ENCODE data around the gene FXYD2.

FXYD2 gene

GRCh38 chr11:117835576-117835975, 11.0 kb upstream of the FXYD2 start:
- no peak for DNase-seq (ENCODE audit: low read depth)

GRCh38 chr11:117834838-117835443, 10.4 kb upstream of the FXYD2 start:
- DNase-seq (ENCODE audit: low read depth): no peak

GRCh38 chr11:117834068-117834810, 9.7 kb upstream of the FXYD2 start:
- DNase-seq (ENCODE audit: low read depth): no peak

GRCh38 chr11:117833401-117833891, 8.9 kb upstream of the FXYD2 start:
- no peak for DNase-seq (ENCODE audit: low read depth)

- no peak for DNase-seq (ENCODE audit: low read depth)
These were observed 8.0 kb upstream of the FXYD2 start for GRCh38 chr11:117832511-117832910.

- DNase-seq (ENCODE audit: low read depth): no peak
These were observed 7.3 kb upstream of the FXYD2 start for GRCh38 chr11:117831661-117832415.

DNA sequence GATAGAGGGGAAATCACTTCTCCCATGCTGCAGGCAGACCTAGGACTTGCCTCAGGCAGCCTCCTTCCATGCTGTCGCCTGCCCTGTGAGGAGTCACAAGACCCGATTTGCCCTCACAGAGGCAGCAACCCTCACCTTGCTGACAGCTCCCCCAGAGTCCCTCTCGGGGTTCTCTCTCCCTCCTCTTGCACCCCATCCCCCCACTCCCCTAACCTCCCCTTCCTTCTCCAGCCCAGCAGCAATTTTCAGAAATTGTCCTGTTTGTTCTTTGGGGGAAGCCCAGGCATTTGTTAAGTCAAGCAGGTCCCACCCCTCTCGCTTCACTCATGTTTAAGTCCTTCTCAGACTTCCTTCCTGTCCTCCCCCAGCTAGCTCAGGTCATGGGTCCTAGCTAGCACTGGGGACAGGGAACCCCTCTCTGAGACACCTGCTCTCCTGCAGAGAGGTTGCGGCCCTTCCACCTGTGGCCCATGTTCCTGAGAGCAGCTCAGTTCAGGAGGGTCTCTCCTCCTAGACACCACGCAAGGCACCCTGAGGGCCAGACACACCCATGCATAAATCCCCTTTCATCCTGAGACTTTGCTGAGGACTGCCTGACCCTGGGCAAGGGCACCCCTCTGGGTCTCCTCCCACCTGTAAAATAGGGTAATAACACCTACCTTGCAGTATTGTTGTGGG, 6.3 kb upstream of the FXYD2 start:
- DNase-seq (ENCODE audit: low read depth): no peak

DNA sequence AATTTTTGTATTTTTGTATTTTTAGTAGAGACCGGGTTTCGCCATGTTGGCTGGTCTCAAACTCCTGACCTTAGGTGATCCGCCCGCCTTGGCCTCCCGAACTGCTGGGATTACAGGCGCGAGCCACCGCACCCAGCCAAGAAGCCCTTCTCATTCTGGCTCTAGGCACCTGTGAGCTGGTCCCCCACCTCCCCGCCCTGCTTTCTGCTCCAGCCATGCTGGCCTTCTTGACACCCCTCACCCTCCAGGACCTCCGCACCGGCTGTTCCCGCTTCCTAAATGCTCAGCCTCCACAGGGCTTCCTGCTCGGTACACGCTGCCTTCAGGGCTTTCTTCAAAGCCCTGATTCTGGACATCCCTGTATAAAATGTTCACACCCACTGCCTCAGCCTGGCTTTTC, 5.5 kb upstream of the FXYD2 start:
- DNase-seq (ENCODE audit: low read depth): no peak

DNA sequence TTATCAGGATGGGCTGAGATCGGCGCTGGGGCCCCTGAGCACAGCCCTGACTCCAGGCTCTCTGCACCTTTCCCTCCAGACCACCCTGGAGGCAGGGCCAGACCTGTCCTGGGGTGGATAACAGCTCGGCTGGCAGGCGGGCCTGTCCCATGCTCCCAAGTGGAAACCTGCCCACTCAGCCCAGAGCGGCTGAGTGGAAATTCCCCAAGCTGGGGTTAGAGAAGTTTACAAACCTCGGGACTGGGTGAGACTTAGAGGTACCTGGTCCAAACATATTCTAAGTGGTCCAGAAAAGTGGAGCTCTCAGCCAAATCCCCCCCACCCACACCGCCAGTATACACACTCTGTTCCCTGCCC, 4.8 kb upstream of the FXYD2 start:
- DNase-seq (ENCODE audit: low read depth): no peak

DNA sequence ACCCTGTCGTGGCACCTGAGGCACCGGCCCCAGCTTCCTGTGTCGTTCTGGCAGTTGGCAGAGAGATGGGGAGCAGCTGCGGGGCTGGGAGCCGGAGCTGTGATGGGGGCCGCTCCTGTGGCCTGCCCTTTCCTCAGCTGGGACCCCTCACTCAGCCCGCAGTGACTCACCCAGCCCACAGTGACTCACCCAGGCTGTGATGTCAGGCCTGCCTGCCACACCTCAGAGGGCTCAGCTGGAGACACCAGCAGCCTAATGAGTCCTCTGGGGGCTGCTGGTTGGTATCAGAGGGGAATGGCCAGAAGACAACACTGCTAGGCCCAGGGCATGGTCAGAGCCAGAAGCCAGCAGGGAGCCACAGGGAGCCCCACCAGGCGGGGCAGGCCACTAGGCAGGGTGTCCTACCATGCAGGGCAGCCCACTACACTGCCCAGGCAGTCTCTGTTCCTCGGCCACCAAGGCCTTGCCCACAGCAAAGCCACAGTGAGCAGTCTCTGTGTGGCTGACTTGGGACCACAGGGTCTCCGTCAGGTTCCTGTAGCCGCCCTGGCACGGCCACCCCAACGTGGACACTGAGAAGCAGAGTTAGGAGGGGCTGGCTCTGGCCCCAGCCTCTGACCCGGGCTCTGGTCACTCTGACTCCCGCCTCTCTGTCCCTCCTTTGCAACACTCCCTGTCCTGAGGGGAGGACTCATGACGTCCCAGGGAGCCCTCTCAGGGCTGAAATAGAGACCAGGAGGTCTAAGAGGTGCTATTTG, 4.2 kb upstream of the FXYD2 start:
- no peak for DNase-seq (ENCODE audit: low read depth)

DNA sequence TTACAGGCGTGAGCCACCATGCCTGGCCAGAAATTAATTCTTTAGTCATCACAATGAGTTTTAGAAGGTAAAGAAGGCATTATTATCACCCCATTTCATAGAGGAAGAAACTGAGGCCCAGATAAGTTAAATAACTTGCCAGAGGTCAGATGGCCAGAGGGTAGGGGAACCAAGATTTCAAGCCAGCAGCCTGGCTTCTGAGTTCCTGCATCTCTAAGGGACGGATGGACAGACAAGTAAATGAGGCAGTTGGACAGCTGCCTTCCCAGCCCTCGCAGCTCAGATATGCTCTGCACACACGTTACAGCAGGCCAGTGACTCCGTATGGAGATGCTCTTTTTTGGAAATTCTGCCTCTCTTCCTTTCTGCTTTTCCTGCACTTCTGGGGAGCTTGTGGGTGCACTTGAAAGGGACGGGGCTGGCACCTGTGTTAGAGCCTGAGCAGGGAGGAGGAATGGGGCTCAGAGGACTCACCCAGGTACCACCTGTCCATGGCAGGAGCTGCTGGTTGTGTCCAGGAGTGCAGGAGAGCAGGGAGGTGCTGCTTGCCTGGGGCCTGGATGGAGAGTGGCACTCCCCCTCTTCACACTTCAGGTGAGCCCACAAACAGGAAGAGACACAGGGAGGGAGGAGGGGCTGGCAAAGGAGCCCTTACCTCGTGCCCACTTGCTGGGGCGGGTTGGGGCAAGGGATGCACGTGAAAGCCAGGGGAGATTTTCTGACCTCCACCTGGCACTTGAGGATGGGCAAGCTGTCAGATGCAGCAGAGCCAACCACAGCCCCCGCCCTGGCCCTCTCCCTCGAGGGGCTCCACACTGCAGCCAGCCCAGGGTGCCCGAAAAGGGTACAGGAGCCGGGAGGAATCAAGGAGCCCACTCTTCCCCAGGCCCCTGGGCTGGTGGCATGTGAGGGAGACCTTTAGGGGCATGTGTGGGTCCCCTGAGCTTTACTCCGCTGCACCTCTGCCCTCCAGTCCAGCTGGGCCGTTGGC, 3.3 kb upstream of the FXYD2 start:
- no peak for DNase-seq (ENCODE audit: low read depth)

GRCh38 chr11:117826832-117827231, 2.3 kb upstream of the FXYD2 start:
- DNase-seq (ENCODE audit: low read depth): no peak

GRCh38 chr11:117826190-117826570, 1.6 kb upstream of the FXYD2 start:
- no peak for DNase-seq (ENCODE audit: low read depth)

DNA sequence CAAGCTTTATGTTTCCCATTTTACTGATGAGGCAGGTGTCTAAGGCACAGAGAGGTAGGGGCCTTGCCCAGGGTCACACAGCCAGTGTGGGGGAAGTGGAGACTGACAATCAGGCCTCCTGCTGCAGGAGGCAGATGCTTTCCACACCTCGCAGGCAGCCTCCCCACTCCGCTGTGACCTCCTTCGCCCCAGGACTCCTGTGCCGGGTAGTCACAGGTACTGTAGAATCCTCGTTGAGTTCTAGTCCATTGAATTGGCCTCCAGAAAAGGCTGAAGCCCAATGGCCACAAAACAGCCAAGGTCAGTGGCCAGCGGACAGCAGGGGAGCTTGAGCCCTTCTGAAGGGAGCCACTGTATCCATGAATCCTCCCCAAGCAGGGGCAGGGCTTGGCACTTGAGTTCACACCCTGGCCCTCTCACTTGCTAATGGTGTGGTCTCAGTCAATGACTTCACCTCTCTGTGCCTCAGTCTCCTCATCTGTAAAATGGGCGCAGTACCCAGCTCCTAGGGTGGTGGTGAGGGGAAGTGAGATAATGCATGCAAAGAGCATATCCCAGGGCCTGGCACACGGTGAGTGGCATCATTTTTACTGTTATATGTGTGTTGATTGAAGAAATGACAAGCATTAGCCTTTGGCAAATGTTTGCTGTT, 1.1 kb upstream of the FXYD2 start:
- no peak for DNase-seq (ENCODE audit: low read depth)

DNA sequence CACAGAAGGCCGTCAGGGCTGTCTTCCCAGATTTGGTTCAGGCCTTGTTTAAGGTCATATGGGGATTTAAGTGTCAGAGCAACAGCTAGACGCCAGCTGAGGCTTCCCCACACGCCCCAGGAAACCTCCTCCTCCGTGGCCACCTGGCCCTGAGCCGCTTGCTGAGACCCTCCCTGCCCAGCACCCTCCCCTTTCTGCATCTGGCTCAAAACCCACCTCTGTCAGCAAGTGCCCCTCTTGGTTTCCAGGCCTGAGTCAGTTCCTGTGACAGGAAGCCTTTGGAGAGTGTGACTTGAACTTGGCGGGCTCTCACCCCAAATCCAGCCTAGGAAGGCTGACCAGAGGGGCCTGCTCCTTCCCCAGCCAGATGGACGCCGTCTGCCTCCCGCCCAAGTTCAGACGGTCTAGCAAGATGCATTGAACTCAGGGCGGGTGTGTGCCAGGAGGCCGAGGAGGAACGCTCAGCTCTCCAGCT, 561 bp downstream of the FXYD2 start:
- DNase-seq (ENCODE audit: low read depth): no peak

- no peak for DNase-seq (ENCODE audit: low read depth)
These were observed 1.1 kb downstream of the FXYD2 start for GRCh38 chr11:117823294-117823945.

- DNase-seq (ENCODE audit: low read depth): no peak
These were observed 2.2 kb downstream of the FXYD2 start for GRCh38 chr11:117822074-117823033.

GRCh38 chr11:117821431-117821830, 3.1 kb downstream of the FXYD2 start:
- DNase-seq (ENCODE audit: low read depth): no peak

Data from fibroblast of the conjunctiva (primary cell).